ENCODE results near the gene IL5.

IL5 gene

GRCh38 chr5:132498152-132498551, 45.2 kb downstream of the IL5 start:
- no peak for DNase-seq

- DNase-seq: no peak
Measured at GRCh38 chr5:132497488-132497997, 45.8 kb downstream of the IL5 start.

- DNase-seq: peak; percentile 48
Measured at GRCh38 chr5:132496631-132497487, 46.5 kb downstream of the IL5 start.

DNA sequence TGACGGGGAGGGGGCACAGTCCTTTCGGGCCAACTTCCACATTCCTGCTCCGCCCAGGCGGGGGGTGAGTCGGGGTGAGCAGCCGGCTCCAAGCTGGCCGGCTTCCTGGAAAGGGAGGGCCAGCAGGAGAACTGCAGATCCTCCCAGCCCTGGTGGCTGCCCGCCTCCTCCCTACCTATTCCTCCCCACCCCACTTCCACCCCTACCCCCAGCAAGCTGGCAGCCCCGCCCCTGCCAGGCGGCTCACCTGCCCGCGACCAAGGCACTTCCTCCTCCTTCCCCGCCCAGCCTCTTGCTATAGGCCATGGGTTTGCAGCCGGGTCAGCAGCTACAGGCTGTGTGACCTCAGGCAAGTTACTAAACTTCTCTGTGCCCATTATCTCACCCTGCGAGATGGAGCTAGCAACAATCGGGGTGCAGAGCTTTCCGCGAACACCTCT, 47.1 kb downstream of the IL5 start:
- peak; percentile 68 for DNase-seq

DNA sequence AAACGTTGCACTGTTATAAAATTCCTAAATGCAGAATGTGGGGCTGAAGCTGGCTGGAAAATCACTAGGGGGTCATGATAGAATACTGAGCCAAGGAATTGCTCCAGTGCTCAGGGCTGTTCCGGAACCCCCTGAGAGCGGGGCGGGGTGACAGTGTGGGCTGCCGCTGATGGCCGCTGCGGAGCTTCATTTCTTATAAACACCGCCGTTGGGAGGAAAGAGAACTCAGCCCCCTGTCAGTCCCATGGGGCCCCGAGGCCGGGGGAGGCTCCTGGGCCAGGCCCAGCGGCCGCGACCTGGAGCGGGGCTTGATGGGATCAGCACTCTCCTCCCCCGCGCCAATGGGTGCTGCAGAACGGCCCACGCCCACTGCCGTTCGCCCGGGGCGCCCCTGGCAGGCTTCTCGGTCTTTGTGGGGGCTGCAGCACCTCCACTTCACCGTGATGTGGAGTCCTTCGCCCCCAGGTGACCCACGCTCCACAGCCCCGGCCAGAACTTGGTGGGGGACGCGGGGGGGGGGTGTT, 47.6 kb downstream of the IL5 start:
- peak; percentile 59 for DNase-seq

DNA sequence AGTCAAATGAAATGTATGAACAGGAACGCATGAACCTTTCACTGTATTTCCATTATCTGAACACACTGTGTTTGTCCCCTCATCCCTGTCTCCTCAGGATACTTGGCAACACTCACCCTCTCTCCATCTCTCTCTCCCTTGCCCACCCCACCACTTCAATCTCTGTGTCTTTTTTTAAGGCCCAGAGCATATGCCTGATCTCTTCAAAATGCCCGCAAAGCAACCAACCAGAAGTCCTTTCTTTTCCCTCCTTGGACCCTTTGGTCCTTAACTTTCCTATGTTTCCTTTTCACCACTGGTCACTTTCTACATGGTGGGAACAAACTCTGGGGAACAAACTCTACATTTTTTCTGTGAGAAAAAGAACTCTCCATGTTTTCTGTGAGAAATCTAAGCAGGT, 49.5 kb downstream of the IL5 start:
- no peak for DNase-seq

- DNase-seq: no peak
Measured at GRCh38 chr5:132493241-132493640, 50.1 kb downstream of the IL5 start.

DNA sequence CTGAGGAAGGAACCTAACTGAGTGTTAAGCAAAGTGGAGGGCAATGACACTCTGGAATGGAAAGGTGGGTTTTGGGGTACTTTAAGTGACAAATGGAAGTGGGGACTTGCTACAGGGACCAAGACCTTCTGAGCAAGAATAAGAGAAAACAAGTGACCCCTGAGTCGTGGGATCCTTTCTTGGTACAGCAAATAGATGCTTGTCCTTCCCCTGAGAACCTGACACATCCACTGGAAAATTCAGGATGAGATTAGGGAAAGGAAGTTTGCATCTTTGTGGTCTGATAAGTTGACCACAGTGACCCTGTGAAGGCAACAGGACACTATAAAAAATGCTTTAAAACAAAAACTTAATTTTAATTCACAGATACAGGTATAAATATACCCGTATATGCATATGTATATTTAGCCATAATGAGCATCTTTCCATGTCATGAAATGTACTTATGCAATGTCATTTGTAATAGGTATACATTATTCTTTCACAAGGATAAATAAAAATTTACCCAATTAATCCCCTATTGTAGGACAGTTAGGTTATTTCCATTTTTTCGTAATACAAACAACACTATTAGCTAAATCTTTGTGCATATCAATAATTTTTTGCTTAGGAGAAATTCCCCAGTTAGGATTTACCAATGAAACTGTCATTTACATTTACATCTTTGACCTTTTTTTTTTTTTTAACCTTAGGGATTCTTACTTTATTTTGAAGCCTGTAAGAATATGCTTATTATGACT, 50.8 kb downstream of the IL5 start:
- DNase-seq: no peak

Data from effector CD8-positive, alpha-beta T cell (primary cell).